Measurements from ENCODE around the gene HHIPL1. TPM values are rescaled to one million over a fixed set of nuclear protein-coding genes. Genes with fewer than 3 reads are reported as not detected.
"Not testable (repeated sequence)": the region's sequence is repeated elsewhere in the genome, so short reads cannot be mapped to it uniquely, and the experiment has no call there.

Gene HHIPL1
- total RNA-seq, 2 experiments from 2014 or later, result 0.07 TPM; not detected in 1

DNA sequence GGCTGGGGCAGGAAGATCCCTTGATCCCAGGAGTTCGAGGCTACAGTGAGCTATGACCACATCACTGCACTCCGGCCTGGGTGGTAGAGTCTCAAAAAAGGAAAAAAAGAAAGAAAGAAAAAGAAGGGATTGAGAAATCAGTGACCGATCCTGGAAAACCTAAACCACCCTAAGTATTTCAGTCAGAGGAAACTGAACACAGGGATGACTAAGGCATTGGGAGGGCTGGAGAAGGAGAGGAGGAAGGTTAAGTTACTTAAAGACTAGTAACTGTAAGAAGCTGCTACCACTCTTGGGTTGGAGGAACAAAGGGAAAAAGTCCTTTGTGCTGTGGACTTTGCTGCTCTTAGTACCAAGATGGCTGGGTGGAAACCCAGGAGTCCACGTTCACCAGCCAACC lies 10.6 kb downstream of the HHIPL1 start:
- H3K4me1 Mint-ChIP-seq, result peaks cover 3% of the 10 kb centered on the region
- H3K36me3 Mint-ChIP-seq (ENCODE audit: low read depth), result no peaks in the 10 kb centered on the region
- H3K4me3 Mint-ChIP-seq, result no peak overlapping the region
- ATAC-seq (no peak), DNase-seq (no peak)
- CTCF ChIA-PET, result interaction anchor here (0.7 kb wide), 1 partner anchor 123 kb away, joined by 3 read pairs; no protein-coding TSS in a partner anchor
- POLR2A ChIA-PET, result no interaction called here
- intact Hi-C loops (cut with DNase I, micrococcal nuclease), result no loop called here
- H3K27me3 Mint-ChIP-seq, result peaks cover 48% of the 10 kb centered on the region
- no peaks in the 10 kb centered on the region for H3K9me3 Mint-ChIP-seq (ENCODE audit: low read depth)
- H3K27ac Mint-ChIP-seq, result no peak overlapping the region

- POLR2A ChIA-PET, result no interaction called here
These were observed 11.2 kb downstream of the HHIPL1 start for GRCh38 chr14:99656171-99656570.

GRCh38 chr14:99657645-99658155 lies 12.8 kb downstream of the HHIPL1 start:
- peaks cover 52% of the 10 kb centered on the region for H3K27me3 Mint-ChIP-seq
- DNase-seq (no peak), ATAC-seq (no peak)
- no peak overlapping the region for H3K27ac Mint-ChIP-seq
- no peaks in the 10 kb centered on the region for H3K36me3 Mint-ChIP-seq (ENCODE audit: low read depth)
- no peak overlapping the region for H3K4me3 Mint-ChIP-seq
- ChIA-PET POLR2A (no interaction called here), CTCF (no interaction called here)
- intact Hi-C loops (cut with DNase I, micrococcal nuclease), result no loop called here
- no peaks in the 10 kb centered on the region for H3K9me3 Mint-ChIP-seq (ENCODE audit: low read depth)
- H3K4me1 Mint-ChIP-seq, result peaks cover 3% of the 10 kb centered on the region

More at GRCh38 chr14:99656171-99656570, 11.2 kb downstream of the HHIPL1 start:
- H3K4me1 Mint-ChIP-seq, result peaks cover 3% of the 10 kb centered on the region
- peaks cover 50% of the 10 kb centered on the region for H3K27me3 Mint-ChIP-seq
- DNase-seq, result no peak
- no peak for ATAC-seq
- intact Hi-C loops (cut with DNase I, micrococcal nuclease), result no loop called here
- H3K9me3 Mint-ChIP-seq (ENCODE audit: low read depth), result no peaks in the 10 kb centered on the region
- CTCF ChIA-PET, result interaction anchor here (0.7 to 0.8 kb wide), 3 partner anchors 24 to 230 kb away, joined by 3 to 4 read pairs (median 3); no protein-coding TSS in a partner anchor
- H3K36me3 Mint-ChIP-seq (ENCODE audit: low read depth), result no peaks in the 10 kb centered on the region
- H3K27ac Mint-ChIP-seq, result no peak overlapping the region
- H3K4me3 Mint-ChIP-seq, result no peak overlapping the region

GRCh38 chr14:99658218-99658845 lies 13.4 kb downstream of the HHIPL1 start:
- no peak overlapping the region for H3K4me3 Mint-ChIP-seq
- ATAC-seq, result no peak
- CTCF ChIA-PET, result no interaction called here

GRCh38 chr14:99659333-99659741 lies 14.4 kb downstream of the HHIPL1 start:
- POLR2A ChIA-PET, result no interaction called here
- DNase-seq (peak; percentile 26), ATAC-seq (peak; percentile 63)
- H3K27ac Mint-ChIP-seq, result no peak overlapping the region
- intact Hi-C loops (cut with DNase I, micrococcal nuclease), result no loop called here
- peaks cover 3% of the 10 kb centered on the region for H3K4me1 Mint-ChIP-seq
- H3K36me3 Mint-ChIP-seq (ENCODE audit: low read depth), result no peaks in the 10 kb centered on the region
- H3K27me3 Mint-ChIP-seq, result peaks cover 51% of the 10 kb centered on the region
- CTCF ChIA-PET, result no interaction called here
- H3K9me3 Mint-ChIP-seq (ENCODE audit: low read depth), result no peaks in the 10 kb centered on the region
- no peak overlapping the region for H3K4me3 Mint-ChIP-seq

More at GRCh38 chr14:99658218-99658845, 13.4 kb downstream of the HHIPL1 start:
- no peak overlapping the region for H3K27ac Mint-ChIP-seq
- no peaks in the 10 kb centered on the region for H3K9me3 Mint-ChIP-seq (ENCODE audit: low read depth)
- POLR2A ChIA-PET, result no interaction called here
- DNase-seq, result no peak
- H3K27me3 Mint-ChIP-seq, result peaks cover 54% of the 10 kb centered on the region
- intact Hi-C loops (cut with DNase I, micrococcal nuclease), result no loop called here
- no peaks in the 10 kb centered on the region for H3K36me3 Mint-ChIP-seq (ENCODE audit: low read depth)
- peaks cover 3% of the 10 kb centered on the region for H3K4me1 Mint-ChIP-seq

GRCh38 chr14:99660006-99660566 lies 15.2 kb downstream of the HHIPL1 start:
- intact Hi-C loops (cut with DNase I, micrococcal nuclease), result no loop called here
- Mint-ChIP-seq H3K27me3 (peaks cover 45% of the 10 kb centered on the region), H3K4me3 (no peak overlapping the region), H3K36me3 (ENCODE audit: low read depth) (no peaks in the 10 kb centered on the region), H3K27ac (no peak overlapping the region), H3K9me3 (ENCODE audit: low read depth) (no peaks in the 10 kb centered on the region), H3K4me1 (peaks cover 3% of the 10 kb centered on the region)
- ChIA-PET CTCF (no interaction called here), POLR2A (no interaction called here)
- ATAC-seq (no peak), DNase-seq (no peak)

- CTCF ChIA-PET, result no interaction called here
- H3K36me3 Mint-ChIP-seq (ENCODE audit: low read depth), result no peaks in the 10 kb centered on the region
- POLR2A ChIA-PET, result no interaction called here
- intact Hi-C loops (cut with DNase I, micrococcal nuclease), result no loop called here
- peaks cover 42% of the 10 kb centered on the region for H3K27me3 Mint-ChIP-seq
- no peak for DNase-seq
- no peak overlapping the region for H3K27ac Mint-ChIP-seq
- H3K9me3 Mint-ChIP-seq (ENCODE audit: low read depth), result no peaks in the 10 kb centered on the region
- ATAC-seq, result no peak
- no peak overlapping the region for H3K4me3 Mint-ChIP-seq
- peaks cover 3% of the 10 kb centered on the region for H3K4me1 Mint-ChIP-seq
These were observed 15.9 kb downstream of the HHIPL1 start for GRCh38 chr14:99660794-99661193.

DNA sequence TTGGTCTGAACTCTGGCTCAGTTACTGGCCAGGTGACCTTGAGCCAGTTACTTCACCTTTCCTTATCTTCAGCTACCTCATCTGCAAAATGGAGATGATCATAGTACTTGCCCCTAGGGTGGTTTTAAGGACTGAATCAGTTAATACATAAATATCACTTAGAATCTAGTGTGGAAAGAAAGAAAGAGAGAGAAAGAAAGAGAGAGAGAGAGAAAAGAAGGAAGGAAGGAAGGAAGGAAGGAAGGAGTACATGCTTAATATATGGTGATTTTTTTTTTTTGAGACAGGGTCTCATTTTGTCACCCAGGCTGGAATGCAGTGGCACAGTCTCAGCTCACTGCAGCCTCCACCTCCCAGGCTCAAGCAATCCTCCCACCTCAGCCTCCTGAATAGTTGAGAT lies 16.3 kb downstream of the HHIPL1 start:
- H3K4me3 Mint-ChIP-seq; ATAC-seq; intact Hi-C loops (cut with DNase I, micrococcal nuclease); DNase-seq; POLR2A ChIA-PET; H3K4me1 Mint-ChIP-seq; H3K27ac Mint-ChIP-seq; H3K36me3 Mint-ChIP-seq (ENCODE audit: low read depth); H3K9me3 Mint-ChIP-seq (ENCODE audit: low read depth): not testable (repeated sequence)
- CTCF ChIA-PET, result interaction anchor here (0.6 kb wide), 1 partner anchor 69 kb away, joined by 3 read pairs; no protein-coding TSS in a partner anchor
- peaks cover 38% of the 10 kb centered on the region for H3K27me3 Mint-ChIP-seq

GRCh38 chr14:99662846-99663245 lies 17.9 kb downstream of the HHIPL1 start:
- CTCF ChIA-PET, result no interaction called here
- intact Hi-C loops (cut with DNase I, micrococcal nuclease), result no loop called here

GRCh38 chr14:99663386-99664057 lies 18.6 kb downstream of the HHIPL1 start:
- no peaks in the 10 kb centered on the region for H3K9me3 Mint-ChIP-seq (ENCODE audit: low read depth)
- H3K27ac Mint-ChIP-seq, result no peak overlapping the region
- H3K36me3 Mint-ChIP-seq (ENCODE audit: low read depth), result no peaks in the 10 kb centered on the region
- no peak overlapping the region for H3K4me3 Mint-ChIP-seq
- DNase-seq, result no peak
- no peak for ATAC-seq
- H3K27me3 Mint-ChIP-seq, result peaks cover 27% of the 10 kb centered on the region
- ChIA-PET POLR2A (no interaction called here), CTCF (no interaction called here)
- intact Hi-C loops (cut with DNase I, micrococcal nuclease), result no loop called here
- H3K4me1 Mint-ChIP-seq, result peaks cover 3% of the 10 kb centered on the region

More at GRCh38 chr14:99662846-99663245, 17.9 kb downstream of the HHIPL1 start:
- Mint-ChIP-seq H3K9me3 (ENCODE audit: low read depth) (no peaks in the 10 kb centered on the region), H3K27me3 (peaks cover 32% of the 10 kb centered on the region), H3K4me1 (peaks cover 3% of the 10 kb centered on the region), H3K36me3 (ENCODE audit: low read depth) (no peaks in the 10 kb centered on the region), H3K27ac (no peak overlapping the region), H3K4me3 (no peak overlapping the region)
- no peak for ATAC-seq
- POLR2A ChIA-PET, result no interaction called here
- no peak for DNase-seq

GRCh38 chr14:99664058-99664936 lies 19.4 kb downstream of the HHIPL1 start:
- ChIA-PET POLR2A (interaction anchor here (0.6 kb wide), 1 partner anchor 146 kb away, joined by 3 read pairs; no protein-coding TSS in a partner anchor), CTCF (interaction anchor here (0.6 to 1.0 kb wide), 2 partner anchors 20 to 224 kb away, joined by 3 read pairs; partner anchors contain the start of gene CYP46A1)
- intact Hi-C loops (cut with DNase I, micrococcal nuclease), result no loop called here
- DNase-seq (no peak), ATAC-seq (no peak)
- Mint-ChIP-seq H3K27ac (no peak overlapping the region), H3K36me3 (ENCODE audit: low read depth) (no peaks in the 10 kb centered on the region), H3K4me3 (no peak overlapping the region), H3K4me1 (peaks cover 3% of the 10 kb centered on the region), H3K9me3 (ENCODE audit: low read depth) (no peaks in the 10 kb centered on the region), H3K27me3 (peaks cover 23% of the 10 kb centered on the region)
